ENCODE results near the gene CA12. TPM values are rescaled to one million over a fixed set of nuclear protein-coding genes. Genes with fewer than 3 reads are reported as not detected.

CA12 gene
- total RNA-seq, 4 donors from 2014 or later, result 22.1 to 79.6 (median 37.0) TPM

GRCh38 chr15:63369296-63369695, 12.3 kb downstream of the CA12 start:
- Histone ChIP-seq H3K4me3 (no peak overlapping the region), H3K27ac (no peak overlapping the region)
- DNase-seq, result no peak

GRCh38 chr15:63368503-63368902, 13.1 kb downstream of the CA12 start:
- peaks cover 0 to 4% (median 0%) of the 10 kb centered on the region in 4 donors for H3K4me1 ChIP-seq

More at GRCh38 chr15:63369296-63369695, 12.3 kb downstream of the CA12 start:
- H3K9me3 ChIP-seq, result no peaks in the 10 kb centered on the region
- no peak for TF ChIP-seq CTCF (IDR thresholded peaks at IDR 0.05)
- peaks cover 0 to 7% (median 0%) of the 10 kb centered on the region in 4 donors for H3K4me1 ChIP-seq
- H3K36me3 ChIP-seq, result no peaks in the 10 kb centered on the region
- no peaks in the 10 kb centered on the region for H3K27me3 ChIP-seq

GRCh38 chr15:63367900-63368299, 13.7 kb downstream of the CA12 start:
- H3K9me3 ChIP-seq, result no peaks in the 10 kb centered on the region
- TF ChIP-seq CTCF (IDR thresholded peaks at IDR 0.05) (no peak), POLR2A (IDR thresholded peaks at IDR 0.05) (no peak)
- peak overlapping the region in 1 of 4 donors; percentile 56 for H3K27ac ChIP-seq
- no peak overlapping the region for H3K4me3 ChIP-seq
- H3K4me1 ChIP-seq, result peaks cover 0 to 6% (median 0%) of the 10 kb centered on the region in 4 donors
- H3K27me3 ChIP-seq, result no peaks in the 10 kb centered on the region
- no peak for DNase-seq
- no peaks in the 10 kb centered on the region for H3K36me3 ChIP-seq

More at GRCh38 chr15:63368503-63368902, 13.1 kb downstream of the CA12 start:
- Histone ChIP-seq H3K27me3 (no peaks in the 10 kb centered on the region), H3K27ac (no peak overlapping the region), H3K9me3 (no peaks in the 10 kb centered on the region), H3K4me3 (no peak overlapping the region), H3K36me3 (no peaks in the 10 kb centered on the region)
- no peak for DNase-seq
- no peak for TF ChIP-seq CTCF (IDR thresholded peaks at IDR 0.05)

- no peaks in the 10 kb centered on the region for H3K27me3 ChIP-seq
- no peaks in the 10 kb centered on the region for H3K36me3 ChIP-seq
- H3K9me3 ChIP-seq, result no peaks in the 10 kb centered on the region
- DNase-seq, result no peak
- H3K4me3 ChIP-seq, result no peak overlapping the region
- TF ChIP-seq POLR2A (IDR thresholded peaks at IDR 0.05) (no peak), CTCF (IDR thresholded peaks at IDR 0.05) (no peak)
- peaks cover 0 to 8% (median 0%) of the 10 kb centered on the region in 4 donors for H3K4me1 ChIP-seq
- H3K27ac ChIP-seq, result peak overlapping the region in 2 of 4 donors; percentile 26 to 28
These were observed 14.3 kb downstream of the CA12 start for GRCh38 chr15:63367390-63367789.

- no peaks in the 10 kb centered on the region for H3K27me3 ChIP-seq
- no peak for DNase-seq
- H3K4me3 ChIP-seq, result no peak overlapping the region
- H3K9me3 ChIP-seq, result no peaks in the 10 kb centered on the region
- no peaks in the 10 kb centered on the region for H3K36me3 ChIP-seq
- H3K27ac ChIP-seq, result no peak overlapping the region
- peaks cover 0 to 11% (median 0%) of the 10 kb centered on the region in 4 donors for H3K4me1 ChIP-seq
- TF ChIP-seq POLR2A (IDR thresholded peaks at IDR 0.05) (no peak), CTCF (IDR thresholded peaks at IDR 0.05) (no peak)
These were observed 15.2 kb downstream of the CA12 start for GRCh38 chr15:63366451-63366850.

- H3K27me3 ChIP-seq, result no peaks in the 10 kb centered on the region
These were observed 16.4 kb downstream of the CA12 start for GRCh38 chr15:63365273-63365680.

More at GRCh38 chr15:63365273-63365680, 16.4 kb downstream of the CA12 start:
- TF ChIP-seq CTCF (IDR thresholded peaks at IDR 0.05), result no peak
- no peak for TF ChIP-seq POLR2A (IDR thresholded peaks at IDR 0.05)
- Histone ChIP-seq H3K9me3 (no peaks in the 10 kb centered on the region), H3K27ac (no peak overlapping the region), H3K36me3 (no peaks in the 10 kb centered on the region), H3K4me1 (peaks cover 0 to 13% (median 0%) of the 10 kb centered on the region in 4 donors), H3K4me3 (no peak overlapping the region)
- no peak for DNase-seq

Data from Peyer's patch (tissue), 4 donors.